Endothelial cell (in vitro differentiated cells): ENCODE results near the gene IRF6. TPM values are rescaled to one million over a fixed set of nuclear protein-coding genes. Genes with fewer than 3 reads are reported as not detected.
A peak's percentile ranks its signal among the peaks of the same experiment; 100 is the strongest.

ENCODE experiments used
- DNase-seq: peaks from one replicate; pipeline ENCODE4 v3.0.0; 2021; ENCODE audit warnings: low spot score
- H3K27ac Mint-ChIP-seq: one replicate; pipeline ENCODE4 v1.8.0; 2021; ENCODE audit warnings: mixed read lengths, inconsistent platforms; ENCODE audit not compliant: unreplicated experiment
- H3K27me3 Mint-ChIP-seq: one replicate; pipeline ENCODE4 v1.8.0; 2021; ENCODE audit warnings: mild to moderate bottlenecking, moderate library complexity, mixed read lengths, inconsistent platforms; ENCODE audit not compliant: unreplicated experiment
- H3K36me3 Mint-ChIP-seq: one replicate; pipeline ENCODE4 v1.8.0; 2021; ENCODE audit warnings: mild to moderate bottlenecking, low read depth, mixed read lengths, inconsistent platforms; ENCODE audit not compliant: unreplicated experiment
- H3K4me1 Mint-ChIP-seq: one replicate; pipeline ENCODE4 v1.8.0; 2021; ENCODE audit warnings: mild to moderate bottlenecking, mixed read lengths, inconsistent platforms; ENCODE audit not compliant: unreplicated experiment
- H3K4me3 Mint-ChIP-seq: one replicate; pipeline ENCODE4 v1.8.0; 2021; ENCODE audit warnings: mild to moderate bottlenecking, mixed read lengths, inconsistent platforms; ENCODE audit not compliant: unreplicated experiment
- H3K9me3 Mint-ChIP-seq: one replicate; pipeline ENCODE4 v1.8.0; 2021; ENCODE audit warnings: mixed read lengths, inconsistent platforms; ENCODE audit not compliant: unreplicated experiment
- total RNA-seq: library from RNA; stranded (reverse); fragmentation: NEBNext Ultra II Directional; extraction: Animal tissue kit (Norgen Biotek cat#: 25700); gene quantifications from one replicate; pipeline ENCODE4 v1.2.1, GENCODE V29; 2021; ENCODE audit not compliant: unreplicated experiment
- TF ChIP-seq, protein P1 (sequence below): fragments of 200-600 bp; sonication (generic); IDR thresholded peaks from one replicate; pipeline ENCODE4 v1.5.0; 2021; ENCODE audit warnings: antibody characterized with exemption; ENCODE audit not compliant: unreplicated experiment

IRF6 gene
- total RNA-seq, 1 donor from 2014 or later: 21.3 TPM

- TF ChIP-seq, protein P1, sequence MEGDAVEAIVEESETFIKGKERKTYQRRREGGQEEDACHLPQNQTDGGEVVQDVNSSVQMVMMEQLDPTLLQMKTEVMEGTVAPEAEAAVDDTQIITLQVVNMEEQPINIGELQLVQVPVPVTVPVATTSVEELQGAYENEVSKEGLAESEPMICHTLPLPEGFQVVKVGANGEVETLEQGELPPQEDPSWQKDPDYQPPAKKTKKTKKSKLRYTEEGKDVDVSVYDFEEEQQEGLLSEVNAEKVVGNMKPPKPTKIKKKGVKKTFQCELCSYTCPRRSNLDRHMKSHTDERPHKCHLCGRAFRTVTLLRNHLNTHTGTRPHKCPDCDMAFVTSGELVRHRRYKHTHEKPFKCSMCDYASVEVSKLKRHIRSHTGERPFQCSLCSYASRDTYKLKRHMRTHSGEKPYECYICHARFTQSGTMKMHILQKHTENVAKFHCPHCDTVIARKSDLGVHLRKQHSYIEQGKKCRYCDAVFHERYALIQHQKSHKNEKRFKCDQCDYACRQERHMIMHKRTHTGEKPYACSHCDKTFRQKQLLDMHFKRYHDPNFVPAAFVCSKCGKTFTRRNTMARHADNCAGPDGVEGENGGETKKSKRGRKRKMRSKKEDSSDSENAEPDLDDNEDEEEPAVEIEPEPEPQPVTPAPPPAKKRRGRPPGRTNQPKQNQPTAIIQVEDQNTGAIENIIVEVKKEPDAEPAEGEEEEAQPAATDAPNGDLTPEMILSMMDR: no peak
- no peaks in the 10 kb centered on the region for H3K9me3 Mint-ChIP-seq
- peaks cover 8% of the 10 kb centered on the region for H3K27me3 Mint-ChIP-seq
- no peaks in the 10 kb centered on the region for H3K36me3 Mint-ChIP-seq
- no peak overlapping the region for H3K4me3 Mint-ChIP-seq
- no peak overlapping the region for H3K27ac Mint-ChIP-seq
- peaks cover 18% of the 10 kb centered on the region for H3K4me1 Mint-ChIP-seq
- DNase-seq: no peak
Observed at GRCh38 chr1:209809611-209810010, 3.7 kb upstream of the IRF6 start.

DNA sequence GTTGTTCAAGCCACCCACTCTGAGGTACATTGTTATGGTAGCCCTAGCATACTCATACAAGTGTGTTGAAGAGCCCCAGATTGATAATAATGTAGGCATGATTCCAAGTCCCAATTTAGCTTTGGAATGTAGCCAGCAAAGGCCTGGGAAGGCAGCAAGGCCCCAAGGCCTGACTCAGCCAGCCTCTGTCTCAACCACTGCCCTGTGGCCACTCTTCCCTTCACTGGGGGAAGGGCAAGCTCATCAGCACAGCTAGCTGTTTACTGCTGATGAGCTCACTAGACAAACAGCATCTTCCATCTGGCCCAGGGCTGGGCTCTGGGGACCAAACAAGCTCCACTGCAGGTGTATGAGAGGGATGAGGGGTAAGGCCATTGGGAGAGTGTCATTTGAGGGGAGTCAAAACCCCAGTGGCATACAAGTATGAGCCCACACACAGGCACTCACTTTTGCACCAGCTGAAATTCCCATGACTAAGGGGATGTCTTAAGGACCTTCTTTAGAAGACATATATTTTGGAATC is 2.2 kb upstream of the IRF6 start:
- no peaks in the 10 kb centered on the region for H3K9me3 Mint-ChIP-seq
- no peak overlapping the region for H3K27ac Mint-ChIP-seq
- H3K4me3 Mint-ChIP-seq: no peak overlapping the region
- peaks cover 8% of the 10 kb centered on the region for H3K27me3 Mint-ChIP-seq
- no peaks in the 10 kb centered on the region for H3K36me3 Mint-ChIP-seq
- TF ChIP-seq, protein P1: no peak
- peaks cover 15% of the 10 kb centered on the region for H3K4me1 Mint-ChIP-seq
- DNase-seq: no peak

- TF ChIP-seq, protein P1: no peak
- DNase-seq: no peak
- Mint-ChIP-seq H3K4me3 (no peak overlapping the region), H3K4me1 (peaks cover 16% of the 10 kb centered on the region), H3K9me3 (no peaks in the 10 kb centered on the region), H3K36me3 (no peaks in the 10 kb centered on the region), H3K27ac (no peak overlapping the region), H3K27me3 (peaks cover 10% of the 10 kb centered on the region)
Observed at GRCh38 chr1:209807509-209807908, 1.6 kb upstream of the IRF6 start.

- TF ChIP-seq, protein P1: peak; percentile 27
- DNase-seq: peak; percentile 11
- H3K27ac Mint-ChIP-seq: no peak overlapping the region
- H3K4me1 Mint-ChIP-seq: peaks cover 25% of the 10 kb centered on the region
- H3K4me3 Mint-ChIP-seq: peak overlapping the region; percentile 86
- peaks cover 11% of the 10 kb centered on the region for H3K27me3 Mint-ChIP-seq
- no peaks in the 10 kb centered on the region for H3K36me3 Mint-ChIP-seq
- H3K9me3 Mint-ChIP-seq: no peaks in the 10 kb centered on the region
Observed at GRCh38 chr1:209805341-209805781, 581 bp downstream of the IRF6 start.

- TF ChIP-seq, protein P1: no peak
- peaks cover 11% of the 10 kb centered on the region for H3K27me3 Mint-ChIP-seq
- no peak for DNase-seq
- H3K4me1 Mint-ChIP-seq: peaks cover 25% of the 10 kb centered on the region
- H3K27ac Mint-ChIP-seq: no peak overlapping the region
- no peaks in the 10 kb centered on the region for H3K36me3 Mint-ChIP-seq
- H3K9me3 Mint-ChIP-seq: no peaks in the 10 kb centered on the region
- no peak overlapping the region for H3K4me3 Mint-ChIP-seq
Observed at GRCh38 chr1:209803568-209803967, 2.4 kb downstream of the IRF6 start.
